Spinal cord (tissue), 10 donors: ENCODE results near the gene GABRR2. TPM values are rescaled to one million over a fixed set of nuclear protein-coding genes. Genes with fewer than 3 reads are reported as not detected.
"Not testable (repeated sequence)": the region's sequence is repeated elsewhere in the genome, so short reads cannot be mapped to it uniquely, and the experiment has no call there.

Experiments
- DNase-seq, 6 donors: peaks; one replicate each; pipeline versions ENCODE4 v3.0.0 to v3.0.0-alpha.2; 2013 to 2015; ENCODE audit warnings: low spot score in 6 of 6, low read depth in 4 of 6
- H3K27ac ChIP-seq: one replicate; pipeline ENCODE4 v1.5.1; 2013; ENCODE audit warnings: low read depth, low read length, control low read depth
- H3K27me3 ChIP-seq: one replicate; pipeline ENCODE4 v1.6.1; 2013; ENCODE audit warnings: low read length; ENCODE audit not compliant: control insufficient read depth, insufficient read depth
- H3K36me3 ChIP-seq: one replicate; pipeline ENCODE4 v1.6.1; 2013; ENCODE audit warnings: low read length; ENCODE audit not compliant: control insufficient read depth, insufficient read depth
- H3K4me1 ChIP-seq: one replicate; pipeline ENCODE4 v1.6.1; 2013; ENCODE audit warnings: low read length; ENCODE audit not compliant: control insufficient read depth, insufficient read depth
- H3K4me3 ChIP-seq: one replicate; pipeline ENCODE4 v1.5.1; 2013; ENCODE audit warnings: low read depth, low read length, control low read depth
- H3K9me3 ChIP-seq: one replicate; pipeline ENCODE4 v1.6.1; 2013; ENCODE audit warnings: low read length; ENCODE audit not compliant: control insufficient read depth, insufficient read depth
- WGBS: methylation state at CpG from one replicate; pipeline ENCODE4 v1.1.5; 2013; ENCODE audit warnings: missing lambda C conversion rate; ENCODE audit not compliant: insufficient coverage; 5-methylcytosine and 5-hydroxymethylcytosine counted together
- polyA plus RNA-seq, 2 donors: library from polyadenylated mRNA; unstranded; fragments of 120-200 nt; gene quantifications; one replicate each; pipeline ENCODE4 v1.2.1, GENCODE V29; 2013; ENCODE audit not compliant: insufficient read length in 2 of 2
- total RNA-seq, 2 donors: library from RNA; depleted of rRNA in 1 of 2; stranded (reverse); fragments of 120-200 nt in 1 of 2; fragments of >200 nt in 1 of 2; gene quantifications; one replicate each; pipeline versions ENCODE4 v1.2.3 to v1.2.4, GENCODE V29; 2013 to 2014
- donor health status: healthy.

Gene GABRR2
- total and polyA plus RNA-seq, 4 donors, result 0.39 to 0.89 (median 0.56) TPM

DNA sequence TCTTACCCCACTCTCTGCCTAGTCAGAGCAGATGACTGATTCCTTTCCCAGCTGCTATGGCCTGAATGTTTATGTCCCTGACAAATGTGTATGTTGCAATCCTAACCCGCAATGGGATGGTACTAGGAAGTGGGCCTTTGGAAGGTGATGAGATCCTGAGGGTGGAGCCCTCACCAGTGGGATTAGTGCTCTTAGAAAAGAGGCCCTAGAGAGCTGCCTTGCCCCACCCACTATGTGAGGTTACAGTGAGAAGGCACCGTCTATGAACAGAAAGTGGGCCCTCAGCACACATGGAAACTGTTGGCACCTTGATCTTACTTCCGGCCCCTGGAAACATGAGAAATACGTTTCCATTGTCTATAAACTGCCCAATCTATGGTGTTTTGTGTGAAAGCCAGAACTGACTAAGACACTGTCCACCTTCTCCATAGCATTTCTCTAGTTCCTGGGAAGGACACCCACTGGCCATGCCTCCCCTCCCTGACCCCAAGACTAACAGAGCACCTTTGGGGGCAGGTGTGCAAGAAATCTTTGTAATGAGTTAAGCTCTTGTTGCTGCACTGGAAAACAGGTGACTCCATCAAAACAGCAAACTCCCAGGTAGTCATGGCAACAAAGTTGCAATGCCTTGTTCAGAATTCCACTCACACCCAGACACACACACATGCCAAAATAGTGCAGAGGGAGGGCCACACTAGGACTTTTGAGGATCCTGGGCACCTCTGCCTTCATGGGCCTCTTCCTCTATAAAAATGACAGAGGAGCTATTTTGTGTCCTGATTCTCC is 16.2 kb downstream of the GABRR2 start:
- no CpG with 5 or more reads among the region's 4 CpGs for WGBS
- peaks cover 3% of the 10 kb centered on the region for H3K9me3 ChIP-seq
- no peak overlapping the region for H3K27ac ChIP-seq

DNA sequence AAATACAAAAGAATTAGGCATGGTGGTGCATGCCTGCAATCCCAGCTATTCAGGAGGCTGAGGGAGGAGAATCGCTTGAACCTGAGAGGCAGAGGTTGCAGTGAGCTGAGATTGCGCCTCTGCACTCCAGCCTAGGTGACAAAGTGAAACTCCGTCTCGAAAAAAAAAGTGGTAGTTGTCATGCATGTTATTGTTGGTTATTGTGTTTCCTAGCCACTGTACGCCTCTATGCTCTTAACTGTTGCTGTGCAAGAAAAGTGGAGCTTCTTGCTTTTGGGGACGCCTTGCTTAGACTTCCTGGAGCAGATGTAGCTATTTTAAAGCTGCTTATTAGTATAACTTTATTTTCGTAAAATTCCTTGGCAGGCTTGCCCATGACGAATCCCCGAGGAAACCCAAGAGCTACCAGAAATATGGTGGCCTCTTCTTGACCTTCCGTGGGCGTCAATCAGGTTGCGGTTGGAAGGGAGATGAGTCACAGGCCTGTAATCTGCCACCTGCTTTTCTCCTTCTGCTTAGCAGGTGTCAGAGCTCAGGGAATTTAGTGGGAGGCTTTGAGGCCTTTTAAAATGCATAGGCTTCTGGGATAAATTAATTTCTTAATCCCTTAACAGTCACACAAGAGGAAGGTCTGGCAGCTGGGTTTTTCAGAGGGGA is 17.3 kb downstream of the GABRR2 start:
- Histone ChIP-seq H3K27ac (no peak overlapping the region), H3K4me1 (peaks cover 8% of the 10 kb centered on the region), H3K4me3 (no peak overlapping the region), H3K27me3 (no peaks in the 10 kb centered on the region), H3K9me3 (peaks cover 1% of the 10 kb centered on the region), H3K36me3 (no peaks in the 10 kb centered on the region)
- DNase-seq, result peak in 1 of 6 donors; percentile 35
- WGBS, result 60% methylated on average over 6 of the region's 12 CpGs

More for the DNA sequence above, 16.2 kb downstream of the GABRR2 start:
- Histone ChIP-seq H3K4me1 (peaks cover 8% of the 10 kb centered on the region), H3K4me3 (no peak overlapping the region), H3K36me3 (no peaks in the 10 kb centered on the region), H3K27me3 (no peaks in the 10 kb centered on the region)
- peak in 4 of 6 donors; percentile 24 to 71 (median 44) for DNase-seq

DNA sequence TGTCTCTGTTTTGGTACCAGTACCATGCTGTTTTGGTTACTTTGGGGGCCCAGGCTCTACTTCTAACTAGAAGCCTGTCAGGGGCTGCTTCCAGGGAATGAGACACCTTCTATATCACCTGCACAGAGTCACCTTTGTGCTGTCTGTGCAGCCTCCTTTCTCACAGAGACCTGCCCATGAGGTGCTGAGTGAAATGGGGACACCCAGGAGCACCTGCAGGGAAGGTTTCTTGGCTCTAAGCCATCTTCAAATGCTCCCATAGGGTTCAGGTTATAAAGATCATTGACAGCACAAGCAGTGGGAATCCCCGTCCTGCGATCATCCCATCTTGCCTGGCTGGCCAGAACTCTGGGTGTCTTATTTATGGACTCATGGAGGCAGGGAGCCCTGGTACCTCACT is 19.1 kb downstream of the GABRR2 start:
- no CpG with 5 or more reads among the region's 2 CpGs for WGBS

DNA sequence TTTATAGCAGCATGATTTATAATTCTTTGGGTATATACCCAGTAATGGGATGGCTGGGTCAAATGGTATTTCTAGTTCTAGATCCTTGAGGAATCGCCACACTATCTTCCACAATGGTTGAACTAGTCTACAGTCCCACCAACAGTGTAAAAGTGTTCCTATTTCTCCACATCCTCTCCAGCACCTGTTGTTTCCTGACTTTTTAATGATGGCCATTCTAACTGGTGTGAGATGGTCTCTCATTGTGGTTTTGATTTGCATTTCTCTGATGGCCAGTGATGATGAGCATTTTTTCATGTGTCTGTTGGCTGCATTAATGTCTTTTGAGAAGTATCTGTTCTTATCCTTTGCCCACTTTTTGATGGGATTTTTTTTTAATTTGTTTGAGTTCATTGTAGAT is 20.0 kb downstream of the GABRR2 start:
- H3K9me3 ChIP-seq, H3K4me1 ChIP-seq, H3K4me3 ChIP-seq, DNase-seq, H3K27ac ChIP-seq, H3K36me3 ChIP-seq, H3K27me3 ChIP-seq: not testable (repeated sequence)
- WGBS, result no CpG with 5 or more reads among the region's 1 CpG

More for the DNA sequence above, 19.1 kb downstream of the GABRR2 start:
- DNase-seq, result no peak
- Histone ChIP-seq H3K9me3 (no peaks in the 10 kb centered on the region), H3K27ac (no peak overlapping the region), H3K36me3 (no peaks in the 10 kb centered on the region), H3K4me1 (peaks cover 8% of the 10 kb centered on the region), H3K4me3 (no peak overlapping the region), H3K27me3 (no peaks in the 10 kb centered on the region)

DNA sequence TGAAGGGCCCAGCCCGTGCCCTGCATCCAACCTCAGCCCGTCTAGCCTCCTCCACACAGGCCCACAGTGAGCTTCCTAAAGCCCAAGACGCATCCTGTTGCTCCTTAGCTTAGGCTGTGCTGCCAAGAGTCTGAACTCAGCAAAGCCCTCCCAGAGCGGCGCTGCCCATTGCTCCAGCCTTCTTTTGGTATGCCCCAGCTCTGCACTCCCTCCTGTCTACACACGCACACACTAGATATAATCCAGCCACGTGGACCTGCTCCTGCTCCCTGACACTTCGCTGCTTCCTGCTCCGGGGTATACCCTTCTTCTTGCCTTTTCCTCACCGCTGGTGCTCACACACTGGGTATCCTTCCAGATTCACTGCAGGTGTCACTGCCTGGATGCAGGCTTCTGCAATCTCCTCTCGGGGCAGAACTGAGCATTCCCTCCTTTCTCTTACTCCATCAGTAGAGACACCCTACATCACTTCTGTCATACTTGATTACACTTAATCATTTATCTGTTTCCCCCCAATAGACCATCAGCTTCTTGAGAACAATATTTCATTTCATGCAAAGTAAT is 23.8 kb downstream of the GABRR2 start:
- no peak overlapping the region for H3K4me3 ChIP-seq
- H3K4me1 ChIP-seq, result no peaks in the 10 kb centered on the region
- WGBS, result 85% methylated on average over 11 of the region's 11 CpGs
- no peak for DNase-seq
- H3K36me3 ChIP-seq, result no peaks in the 10 kb centered on the region
- no peaks in the 10 kb centered on the region for H3K27me3 ChIP-seq
- no peaks in the 10 kb centered on the region for H3K9me3 ChIP-seq
- no peak overlapping the region for H3K27ac ChIP-seq

DNA sequence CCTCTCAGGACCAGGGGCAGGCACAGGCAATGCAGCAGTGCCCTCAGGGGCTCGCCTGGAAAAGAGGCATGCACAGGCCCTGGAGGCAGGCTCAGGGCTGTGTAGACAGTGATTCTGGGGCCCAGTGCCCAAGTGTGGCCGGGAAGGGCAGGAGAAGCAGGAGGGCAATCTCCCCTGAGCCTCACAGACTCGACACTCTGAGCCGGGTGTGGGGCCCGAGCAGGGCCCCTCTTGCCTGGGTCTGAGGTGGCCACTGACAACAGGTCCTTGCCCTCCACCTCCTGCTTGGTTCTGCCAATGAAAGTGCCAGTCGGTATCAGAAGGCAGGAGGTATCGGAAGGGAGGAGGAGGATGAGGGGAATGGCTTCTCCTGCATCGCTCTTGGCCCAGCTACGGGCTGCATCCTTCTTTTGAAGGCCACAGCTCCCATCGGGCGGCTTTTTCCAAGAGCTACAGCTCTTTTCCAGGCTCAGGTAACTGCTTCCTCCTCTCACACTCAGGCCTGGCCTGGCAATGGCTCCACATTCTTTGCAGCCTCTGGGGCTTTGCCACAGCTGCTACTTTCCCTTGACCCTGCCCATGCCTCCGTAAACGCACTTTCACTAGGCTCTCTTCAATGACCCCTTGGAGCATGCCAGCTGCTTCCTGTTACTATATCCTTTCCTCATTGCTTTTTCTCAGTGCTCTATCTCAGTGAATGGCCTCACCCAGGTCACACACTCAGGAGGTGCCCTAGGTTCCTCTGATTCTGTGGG is 24.5 kb downstream of the GABRR2 start:
- H3K4me3 ChIP-seq, result no peak overlapping the region
- no peaks in the 10 kb centered on the region for H3K36me3 ChIP-seq
- 86% methylated on average over 12 of the region's 13 CpGs for WGBS
- no peaks in the 10 kb centered on the region for H3K4me1 ChIP-seq
- no peaks in the 10 kb centered on the region for H3K27me3 ChIP-seq
- H3K9me3 ChIP-seq, result no peaks in the 10 kb centered on the region
- H3K27ac ChIP-seq, result no peak overlapping the region
- no peak for DNase-seq

DNA sequence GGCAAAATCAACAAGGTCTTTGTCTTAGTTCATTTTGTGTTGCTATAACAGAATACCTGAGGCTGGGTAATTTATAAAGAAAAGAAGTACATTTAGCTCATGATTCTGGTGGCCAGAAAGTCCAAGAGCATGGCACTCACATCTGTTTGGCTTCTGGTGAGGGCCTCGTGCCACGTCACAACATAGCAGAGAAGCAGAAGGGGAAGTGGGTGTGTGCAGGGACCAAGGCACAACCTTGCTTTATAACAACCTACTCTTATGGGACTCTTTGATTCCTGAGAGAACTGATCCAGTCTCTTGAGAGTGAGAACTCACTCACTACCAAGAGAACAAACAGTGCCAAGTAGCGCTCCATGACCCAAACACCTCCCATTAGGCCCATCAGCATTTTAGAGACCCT is 25.4 kb downstream of the GABRR2 start:
- Histone ChIP-seq H3K4me3 (no peak overlapping the region), H3K4me1 (no peaks in the 10 kb centered on the region), H3K9me3 (no peaks in the 10 kb centered on the region), H3K36me3 (no peaks in the 10 kb centered on the region), H3K27me3 (no peaks in the 10 kb centered on the region), H3K27ac (no peak overlapping the region)
- WGBS, result 100% methylated on average over 1 of the region's 3 CpGs
- DNase-seq, result no peak

DNA sequence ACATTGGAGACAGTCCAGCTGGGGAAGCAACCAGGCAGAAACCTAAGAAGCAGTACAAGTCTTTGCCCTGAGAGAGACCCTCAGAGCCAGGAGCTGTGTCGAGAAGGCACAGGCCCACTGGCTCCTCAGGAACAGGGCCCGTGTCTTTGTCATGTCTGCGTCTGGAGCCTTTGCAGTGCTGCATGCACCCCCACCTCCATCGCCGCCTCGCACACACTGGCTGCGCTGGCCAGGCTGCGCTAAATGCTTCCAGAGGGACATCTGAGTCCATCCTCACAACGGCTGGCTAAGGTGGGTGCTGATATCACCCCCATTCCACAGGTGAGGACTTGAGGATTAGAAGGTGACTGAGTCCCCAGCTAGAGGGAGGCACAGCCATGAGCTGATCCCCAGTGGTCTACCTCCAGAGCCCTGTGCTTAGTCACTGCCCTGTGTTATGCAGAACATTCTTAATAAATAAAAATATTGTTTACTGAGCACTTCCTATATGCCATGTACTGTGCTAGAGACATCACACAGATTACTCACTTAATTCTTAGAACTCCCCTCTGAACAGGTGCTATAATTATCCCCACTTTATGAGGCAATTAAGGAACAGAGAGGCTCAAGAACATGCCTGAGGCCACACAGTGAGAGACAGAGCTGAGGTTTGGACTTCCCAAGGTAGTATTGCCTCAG is 27.6 kb downstream of the GABRR2 start:
- no peaks in the 10 kb centered on the region for H3K27me3 ChIP-seq
- WGBS, result 93% methylated on average over 8 of the region's 9 CpGs
- no peak overlapping the region for H3K27ac ChIP-seq
- no peaks in the 10 kb centered on the region for H3K9me3 ChIP-seq
- no peak for DNase-seq
- no peaks in the 10 kb centered on the region for H3K4me1 ChIP-seq
- no peak overlapping the region for H3K4me3 ChIP-seq
- H3K36me3 ChIP-seq, result no peaks in the 10 kb centered on the region

DNA sequence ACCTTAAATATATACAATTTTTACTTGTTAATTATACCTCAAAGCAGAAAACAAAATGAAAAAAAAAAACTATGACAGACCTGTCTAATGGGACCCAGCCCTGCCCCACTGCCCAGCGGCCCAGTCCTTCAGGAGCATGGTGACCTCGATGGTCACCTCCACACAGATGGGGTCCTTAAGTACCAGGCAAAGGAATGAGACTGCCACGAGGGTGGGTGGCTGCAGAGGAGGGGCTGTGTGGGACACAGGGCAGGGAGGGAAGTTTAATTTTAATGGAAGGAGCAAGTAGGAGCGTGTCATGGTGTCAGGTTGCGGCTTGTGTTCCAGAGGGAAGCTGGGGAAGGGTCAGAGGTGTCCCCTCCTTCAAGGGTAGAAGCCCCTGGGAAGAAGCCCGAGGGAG is 28.6 kb downstream of the GABRR2 start:
- 62% methylated on average over 5 of the region's 6 CpGs for WGBS
- no peaks in the 10 kb centered on the region for H3K36me3 ChIP-seq
- no peak for DNase-seq
- no peaks in the 10 kb centered on the region for H3K9me3 ChIP-seq
- no peak overlapping the region for H3K27ac ChIP-seq
- no peaks in the 10 kb centered on the region for H3K27me3 ChIP-seq
- no peaks in the 10 kb centered on the region for H3K4me1 ChIP-seq
- no peak overlapping the region for H3K4me3 ChIP-seq
